ENCODE data around the gene PRAMEF18.
"Not testable (repeated sequence)": the region's sequence is repeated elsewhere in the genome, so short reads cannot be mapped to it uniquely, and the experiment has no call there.

The PRAMEF18 gene

GRCh38 chr1:13225675-13226204, at the start of gene PRAMEF18:
PRAMEF18 (minus strand) TSS chr1:13226154; CDS start chr1:13226106, 48 bp downstream.
- not testable (repeated sequence) for DNase-seq

- not testable (repeated sequence) for DNase-seq
Measured at GRCh38 chr1:13265124-13265523, 39.2 kb upstream of the PRAMEF18 start.

- DNase-seq: not testable (repeated sequence)
Measured at GRCh38 chr1:13253898-13254297, 27.9 kb upstream of the PRAMEF18 start, which contains the start of gene PRAMEF5. PRAMEF5 (plus strand) TSS chr1:13254198; CDS start chr1:13259269, 5,071 bp downstream.

GRCh38 chr1:13247122-13247521, 21.2 kb upstream of the PRAMEF18 start:
- not testable (repeated sequence) for DNase-seq

GRCh38 chr1:13246554-13246871, 20.6 kb upstream of the PRAMEF18 start:
- not testable (repeated sequence) for DNase-seq

- not testable (repeated sequence) for DNase-seq
Measured at GRCh38 chr1:13245841-13246553, 20.0 kb upstream of the PRAMEF18 start.

GRCh38 chr1:13243536-13244263, 17.7 kb upstream of the PRAMEF18 start:
- DNase-seq: not testable (repeated sequence)

GRCh38 chr1:13239633-13240032, 13.7 kb upstream of the PRAMEF18 start:
- not testable (repeated sequence) for DNase-seq

- DNase-seq: not testable (repeated sequence)
Measured at GRCh38 chr1:13237572-13237971, 11.6 kb upstream of the PRAMEF18 start.

- DNase-seq: not testable (repeated sequence)
Measured at GRCh38 chr1:13234057-13234456, 8.1 kb upstream of the PRAMEF18 start.

GRCh38 chr1:13232056-13232455, 6.1 kb upstream of the PRAMEF18 start:
- DNase-seq: not testable (repeated sequence)

- DNase-seq: not testable (repeated sequence)
Measured at GRCh38 chr1:13231061-13231750, 5.3 kb upstream of the PRAMEF18 start.

- not testable (repeated sequence) for DNase-seq
Measured at GRCh38 chr1:13230601-13231000, 4.6 kb upstream of the PRAMEF18 start.

- not testable (repeated sequence) for DNase-seq
Measured at GRCh38 chr1:13230096-13230495, 4.1 kb upstream of the PRAMEF18 start.

- DNase-seq: no peak
Measured at GRCh38 chr1:13228343-13228781, 2.4 kb upstream of the PRAMEF18 start.

GRCh38 chr1:13227271-13228055, 1.5 kb upstream of the PRAMEF18 start:
- not testable (repeated sequence) for DNase-seq

GRCh38 chr1:13224480-13225060, 1.4 kb downstream of the PRAMEF18 start:
- DNase-seq: no peak

- DNase-seq: not testable (repeated sequence)
Measured at GRCh38 chr1:13222788-13223187, 3.2 kb downstream of the PRAMEF18 start.

GRCh38 chr1:13219203-13219602, 6.8 kb downstream of the PRAMEF18 start:
- DNase-seq: not testable (repeated sequence)

- DNase-seq: not testable (repeated sequence)
Measured at GRCh38 chr1:13216619-13217018, 9.3 kb downstream of the PRAMEF18 start.

- not testable (repeated sequence) for DNase-seq
Measured at GRCh38 chr1:13208712-13209111, 17.2 kb downstream of the PRAMEF18 start.

GRCh38 chr1:13201309-13201708, 24.6 kb downstream of the PRAMEF18 start, which contains the start of gene PRAMEF13:
PRAMEF13 (minus strand) TSS chr1:13201409; CDS start chr1:13199589, 1,820 bp downstream.
- not testable (repeated sequence) for DNase-seq
